Stimulated activated naive CD4-positive, alpha-beta T cell treated with Interleukin-2 at 50 U/mL for 16 hours (primary cell): ENCODE measurements around the gene CMIP.
A peak's percentile ranks its signal among the peaks of the same experiment; 100 is the strongest.
"Not testable (repeated sequence)": the region's sequence is repeated elsewhere in the genome, so short reads cannot be mapped to it uniquely, and the experiment has no call there.

Source experiments
- DNase-seq: peaks from one replicate; lab custom pipeline; 2025; lab: John Stamatoyannopoulos, UW

Gene CMIP

DNA sequence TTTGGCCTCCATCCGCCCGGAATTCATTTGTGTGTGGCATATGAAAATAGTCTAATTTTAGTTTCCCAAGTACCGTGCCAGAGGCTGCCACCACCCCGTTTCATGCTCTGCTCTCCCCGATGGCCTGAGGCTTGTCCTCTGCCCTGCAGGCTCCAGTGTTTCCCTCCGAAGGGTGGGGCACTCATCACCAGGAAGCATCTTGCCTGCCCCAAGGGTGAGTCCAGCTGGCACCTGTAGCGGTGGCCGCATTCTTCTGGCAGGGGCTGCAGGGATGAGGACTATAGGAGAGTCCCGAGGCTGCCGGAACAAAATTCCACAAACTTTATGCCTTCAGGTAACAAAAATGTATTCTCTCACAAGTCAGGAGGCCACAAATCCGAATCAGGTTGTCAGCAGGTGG is 23.1 kb upstream of the CMIP start:
- no peak for DNase-seq

DNA sequence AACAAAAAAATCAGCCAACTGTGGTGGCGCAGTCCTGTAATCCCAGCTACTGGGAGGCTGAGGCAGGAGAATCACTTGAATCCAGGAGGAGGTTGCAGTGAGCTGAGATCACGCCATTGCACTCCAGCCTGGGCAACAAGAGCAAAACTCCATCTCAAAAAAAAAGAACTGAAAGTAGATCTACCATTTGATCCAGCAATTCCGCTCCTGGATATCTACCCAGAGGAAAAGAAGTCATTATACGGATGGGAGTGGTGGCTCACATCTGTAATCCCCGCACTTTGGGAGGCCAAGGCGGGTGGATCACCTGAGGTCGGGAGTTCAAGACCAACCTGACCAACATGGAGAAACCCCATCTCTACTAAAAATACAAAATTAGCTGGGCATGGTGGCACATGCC is 22.5 kb upstream of the CMIP start:
- not testable (repeated sequence) for DNase-seq

- no peak for DNase-seq
Observed at GRCh38 chr16:81424771-81425170, 19.8 kb upstream of the CMIP start.

DNA sequence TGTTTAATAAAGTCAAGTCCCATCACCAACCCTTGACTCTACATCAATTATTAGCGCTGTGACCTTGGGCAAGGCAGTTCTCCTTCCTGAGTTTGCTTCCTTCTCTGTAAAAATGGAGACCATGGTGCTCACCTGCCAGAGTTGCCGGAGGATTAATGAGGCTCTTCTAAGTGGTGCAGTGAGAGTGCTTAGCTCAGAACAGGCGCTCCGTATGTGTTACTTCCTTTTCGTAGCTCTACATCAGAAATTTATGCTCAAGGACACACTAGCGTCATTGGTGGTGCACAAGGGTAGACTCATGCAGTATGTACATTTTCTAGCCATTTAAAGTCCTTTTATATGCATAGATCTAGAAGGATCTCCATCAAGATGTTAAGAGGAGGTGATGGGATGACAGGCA is 17.4 kb upstream of the CMIP start:
- DNase-seq: no peak

DNA sequence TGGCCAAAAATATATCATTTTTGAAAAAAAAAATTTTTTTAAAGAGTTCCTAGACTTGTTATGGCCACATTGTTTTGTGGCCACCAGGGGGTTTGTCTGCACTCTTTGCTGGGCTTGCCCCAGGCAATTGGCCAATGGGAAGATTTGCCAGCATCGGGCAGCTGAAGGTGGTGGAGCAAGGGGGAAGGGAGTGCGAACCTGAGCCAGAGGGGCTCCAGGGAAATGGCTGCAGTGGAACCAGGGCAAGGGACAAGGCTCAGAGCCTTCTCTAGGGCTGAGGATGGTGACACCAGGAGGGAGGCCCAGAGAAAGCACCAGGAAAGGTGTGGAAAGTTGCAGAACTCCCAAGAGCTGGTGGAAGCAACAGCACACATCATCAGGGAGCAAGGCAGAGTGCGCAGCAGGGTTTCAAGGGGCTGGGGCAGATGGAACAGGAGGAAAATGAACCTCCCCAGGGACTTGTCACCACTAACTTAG is 15.5 kb upstream of the CMIP start:
- DNase-seq: no peak

DNA sequence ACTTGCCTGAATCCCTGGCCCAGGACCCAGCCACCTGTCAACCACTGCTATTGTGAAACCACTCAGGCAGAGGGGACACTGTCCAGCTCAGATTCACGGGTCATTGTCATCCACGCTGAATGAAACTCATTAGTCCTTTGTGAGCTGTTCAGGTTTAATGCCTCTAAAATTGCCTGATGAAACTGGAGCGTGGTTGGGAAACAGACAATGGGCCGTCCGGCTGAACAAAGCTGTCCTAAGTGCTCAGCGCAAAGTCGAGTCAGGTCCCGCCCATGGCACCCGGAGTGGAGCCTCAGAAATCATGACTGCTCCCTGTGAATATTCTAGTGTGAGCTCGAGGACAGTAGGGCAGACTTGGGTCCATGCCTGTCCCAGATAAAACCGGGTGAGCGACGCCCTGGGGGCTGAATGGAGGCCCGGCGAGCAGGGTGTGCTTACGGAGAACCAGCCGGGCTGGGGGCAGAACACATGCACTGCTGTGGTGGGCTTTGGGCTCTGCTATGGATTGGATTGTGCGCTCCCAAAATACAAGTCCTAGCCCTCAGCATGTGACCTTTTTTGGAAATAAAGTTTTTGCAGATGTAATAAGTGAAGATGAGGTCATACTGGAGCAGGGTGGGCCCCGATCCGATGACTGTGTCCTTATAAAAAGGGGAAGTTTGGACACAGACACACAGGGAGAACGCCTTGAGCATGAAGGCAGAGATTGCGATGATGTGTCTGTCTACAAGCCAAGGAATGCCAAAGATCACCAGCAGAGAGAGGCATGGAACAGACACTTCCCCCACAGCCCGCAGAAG is 12.9 kb upstream of the CMIP start:
- no peak for DNase-seq

GRCh38 chr16:81432937-81433557 is 11.6 kb upstream of the CMIP start:
- DNase-seq: no peak

DNA sequence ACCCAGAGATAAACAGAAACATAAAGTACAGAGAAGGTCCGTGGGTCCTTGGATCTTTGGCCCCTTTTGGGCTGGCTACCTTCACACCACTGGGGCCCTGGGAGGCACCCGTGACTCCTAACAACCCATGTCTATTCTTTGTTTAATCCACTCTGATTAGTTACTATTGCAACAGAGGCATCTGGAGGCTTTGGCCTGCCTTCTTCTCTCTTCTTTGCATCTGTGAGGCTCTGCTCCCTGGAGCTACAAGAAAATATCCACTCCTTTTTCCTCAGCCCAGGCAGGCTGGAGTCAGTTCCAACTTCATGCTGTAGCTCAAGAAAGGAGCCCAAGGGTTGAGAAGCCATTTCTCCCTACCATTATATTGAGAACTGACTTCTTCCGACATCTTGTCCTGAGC is 9.5 kb upstream of the CMIP start:
- no peak for DNase-seq

GRCh38 chr16:81435567-81435966 is 9.0 kb upstream of the CMIP start:
- no peak for DNase-seq

- DNase-seq: no peak
Observed at GRCh38 chr16:81436386-81436785, 8.2 kb upstream of the CMIP start.

- DNase-seq: no peak
Observed at GRCh38 chr16:81437865-81438264, 6.7 kb upstream of the CMIP start.

DNA sequence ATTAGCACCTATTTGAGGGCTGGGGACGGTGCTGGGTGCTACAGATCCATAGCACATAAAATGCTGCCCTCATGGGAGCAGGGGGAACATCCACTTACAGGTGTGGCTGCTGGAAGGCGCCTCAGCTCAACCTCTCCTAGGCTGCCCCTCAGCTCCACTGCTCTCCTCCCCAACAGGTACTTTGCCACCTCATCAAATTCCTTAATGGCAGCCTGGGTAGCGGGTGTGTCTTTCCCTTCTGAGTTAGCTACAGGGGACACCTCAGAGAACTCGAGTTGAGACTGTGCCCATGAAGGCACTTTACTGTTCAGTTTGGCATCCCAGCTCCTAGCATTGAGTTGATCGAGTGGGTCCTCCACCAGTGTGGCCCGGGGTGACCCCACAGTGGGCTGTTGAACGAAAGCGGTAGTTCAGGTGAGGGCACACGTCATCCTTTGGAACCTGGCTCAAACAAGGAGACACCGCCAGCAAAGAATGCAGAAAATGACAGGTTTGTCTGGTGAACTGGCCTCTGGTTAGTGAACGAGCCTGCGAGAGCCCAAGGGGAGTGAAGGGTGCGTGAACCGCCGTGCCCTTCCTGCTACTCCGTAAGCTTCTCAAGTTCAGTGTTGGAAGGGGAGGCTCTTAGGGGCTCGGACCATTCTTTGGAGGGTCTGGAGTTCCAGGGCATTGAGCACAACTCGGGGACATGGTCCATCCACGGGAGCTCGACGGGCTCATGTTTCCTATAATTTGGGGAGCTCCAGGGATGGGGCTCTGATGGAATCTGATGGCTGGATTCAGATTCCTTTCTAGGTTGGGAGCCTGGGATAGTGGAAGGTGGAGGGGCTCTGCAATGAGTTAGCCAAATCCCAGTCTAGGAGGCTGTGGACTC is 3.5 kb upstream of the CMIP start:
- no peak for DNase-seq

DNA sequence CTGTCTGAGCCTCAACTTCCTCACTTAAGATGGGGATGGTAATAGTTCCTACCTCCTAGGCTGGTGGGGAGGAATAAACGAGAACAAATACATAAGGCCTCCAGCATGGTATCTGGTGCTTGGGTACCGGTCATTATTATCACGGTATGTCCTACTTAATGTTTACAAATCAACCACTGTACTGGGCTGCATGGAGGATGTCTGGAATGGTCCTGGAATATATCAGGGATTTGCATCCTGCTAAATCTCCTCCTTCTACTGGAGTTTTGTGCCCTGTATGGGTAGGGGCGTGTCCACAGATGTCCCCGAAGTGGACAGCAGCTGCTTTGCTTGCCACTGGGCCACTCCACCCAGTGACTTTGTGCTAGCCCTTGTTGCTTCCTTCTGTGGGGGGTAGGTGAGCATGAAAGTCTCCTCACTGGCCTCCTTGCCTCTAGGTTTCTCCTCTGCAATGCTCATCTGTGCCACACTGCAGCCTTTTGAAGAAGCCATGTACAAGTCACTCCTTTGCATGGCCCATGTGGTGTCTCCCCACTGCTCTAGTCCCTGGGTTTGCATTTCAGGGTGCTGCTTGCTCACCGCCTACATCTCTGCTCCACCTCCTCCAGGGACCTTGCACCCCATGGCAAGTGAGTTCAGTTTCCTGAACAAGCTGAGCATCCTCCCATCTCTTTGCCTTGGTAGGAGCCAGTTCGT is 2.2 kb upstream of the CMIP start:
- no peak for DNase-seq

DNA sequence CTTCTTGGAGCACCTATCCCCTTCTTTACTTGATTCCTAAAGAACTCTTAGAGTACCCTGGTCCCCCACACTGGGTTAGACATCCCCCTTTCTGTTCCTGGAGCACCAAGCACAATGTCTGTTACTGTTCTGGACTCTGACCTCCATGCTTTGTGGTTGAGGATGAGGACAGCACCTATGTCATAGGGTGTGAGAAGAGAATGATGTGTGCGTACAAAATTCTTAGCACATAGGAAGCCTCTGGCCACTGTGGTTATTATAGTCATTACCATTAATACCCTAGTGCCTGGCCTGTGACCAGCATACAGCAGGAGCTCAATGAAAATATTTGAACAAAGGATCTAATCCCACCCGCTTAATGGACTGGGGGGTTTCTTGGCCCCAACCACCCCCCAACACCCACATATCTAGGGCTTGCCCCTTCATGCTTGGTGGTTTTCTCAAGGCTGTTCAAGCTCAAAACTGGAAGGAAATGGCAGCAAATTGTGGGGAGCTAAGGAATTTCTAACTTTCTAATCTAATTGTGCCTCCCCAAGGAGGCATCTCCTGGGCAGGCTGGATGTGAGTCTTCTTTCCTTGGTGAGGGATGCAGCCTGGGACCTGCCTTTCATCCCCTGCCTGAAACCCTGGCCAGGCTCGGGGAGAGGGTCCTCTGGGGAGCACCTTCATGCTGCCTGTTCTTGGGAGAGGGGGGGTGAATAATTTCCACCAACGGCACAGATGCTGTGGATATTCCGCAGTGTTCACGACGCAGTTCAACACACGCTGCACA is 1.5 kb upstream of the CMIP start:
- no peak for DNase-seq

DNA sequence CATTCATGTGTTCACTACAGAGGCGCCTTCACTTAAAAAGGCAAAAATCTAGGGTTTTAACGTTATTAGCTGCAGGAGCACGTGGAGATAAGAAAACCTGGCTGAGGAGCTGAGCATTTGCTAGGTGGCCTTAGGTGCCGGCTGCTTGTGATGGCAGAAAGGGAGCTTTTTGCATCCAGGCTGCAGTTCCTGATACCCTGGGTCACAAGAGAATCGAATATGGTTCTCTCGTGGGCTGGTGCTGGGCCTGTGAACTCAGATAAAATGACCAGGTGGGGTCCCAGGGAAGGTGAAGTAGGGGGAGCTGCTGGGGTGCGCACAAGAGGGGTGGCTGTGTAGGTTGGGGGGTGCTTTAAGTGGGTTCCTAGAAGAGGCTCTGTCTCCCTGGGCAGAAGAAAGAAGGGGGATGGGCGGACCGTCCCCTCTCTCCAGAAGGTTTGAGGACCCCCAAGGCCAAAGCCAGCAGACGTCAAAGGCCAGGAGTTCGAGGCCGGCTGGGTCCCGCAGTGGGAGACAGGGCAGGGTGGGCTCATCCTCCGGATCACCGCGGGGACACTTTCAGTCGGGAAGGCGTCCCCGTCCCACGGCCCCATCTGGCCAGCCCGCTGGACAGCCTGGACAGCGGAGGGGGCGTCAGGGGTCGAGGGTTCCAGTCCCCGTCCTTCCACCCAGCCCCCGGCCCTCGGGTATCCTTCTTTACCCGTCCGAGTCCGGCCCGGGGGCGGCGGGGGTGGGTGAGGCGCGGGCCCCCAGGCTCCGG is 740 bp upstream of the CMIP start:
- DNase-seq: no peak

- peak; percentile 38 for DNase-seq
Observed at GRCh38 chr16:81445143-81445961, 744 bp downstream of the CMIP start.

- DNase-seq: peak; percentile 11
Observed at GRCh38 chr16:81445966-81446906, 1.6 kb downstream of the CMIP start.

- DNase-seq: no peak
Observed at GRCh38 chr16:81446907-81447268, 2.3 kb downstream of the CMIP start.
